Fibroblast of pulmonary artery (primary cell): ENCODE data around the gene SLC1A7.

Experiments used
- DNase-seq: peaks from one replicate; pipeline ENCODE4 v3.0.0-alpha.2; 2010; ENCODE audit warnings: low read depth
- H3K4me3 ChIP-seq: replicated peaks from 2 replicates; pipeline ENCODE4 v1.5.1; 2011; ENCODE audit warnings: low read depth, mild to moderate bottlenecking, control low read depth, low read length, moderate library complexity
- TF ChIP-seq, protein P1 (sequence below): IDR thresholded peaks from 2 replicates; pipeline ENCODE4 v1.5.1; 2011; ENCODE audit warnings: mild to moderate bottlenecking, control low read depth, low read length, inconsistent platforms; ENCODE audit errors: missing control alignments

Gene SLC1A7

DNA sequence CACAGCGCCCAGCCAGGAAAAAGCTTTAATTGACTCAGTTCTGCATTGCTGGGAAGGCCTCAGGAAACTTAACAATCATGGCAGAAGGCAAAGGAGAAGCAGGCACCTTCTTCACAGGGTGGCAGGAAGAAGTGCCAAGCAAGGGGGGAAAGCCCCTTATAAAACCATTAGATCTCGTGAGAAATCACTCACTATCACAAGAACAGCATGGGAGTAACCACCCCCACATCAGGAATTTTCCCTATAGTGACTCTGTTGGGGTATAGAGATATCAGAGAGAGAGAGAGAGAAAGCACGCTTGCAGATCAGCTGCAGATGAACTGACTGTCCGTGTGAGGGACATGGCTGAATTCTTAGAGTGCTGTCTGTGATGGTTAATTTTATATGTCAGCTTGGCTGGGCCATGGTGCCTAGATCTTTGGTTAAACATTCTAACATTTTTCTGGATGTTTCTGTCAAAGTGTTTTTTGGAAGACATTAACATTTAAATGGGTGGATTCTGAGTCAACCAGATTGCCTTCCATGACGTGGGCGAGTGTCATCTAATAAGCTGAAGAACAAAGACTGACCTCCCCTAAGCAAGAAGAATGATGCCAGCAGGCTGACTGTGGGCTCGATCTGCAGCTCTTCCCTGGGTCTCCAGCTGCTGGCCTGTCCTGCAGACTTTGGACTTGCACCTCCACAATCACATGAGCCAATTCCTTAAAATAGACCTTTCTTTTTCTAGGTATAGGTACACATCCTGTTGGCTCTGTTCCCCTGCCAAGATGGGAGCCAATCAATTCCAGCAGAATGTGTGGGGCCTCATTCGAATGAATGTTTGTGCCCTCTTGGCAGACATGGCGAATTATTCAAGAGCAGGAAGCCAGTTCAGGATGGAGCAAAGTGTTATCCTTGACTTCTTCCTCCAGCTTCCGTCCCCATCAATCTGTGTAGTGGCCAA is 32.8 kb upstream of the SLC1A7 start:
- DNase-seq: no peak
- TF ChIP-seq, protein P1, sequence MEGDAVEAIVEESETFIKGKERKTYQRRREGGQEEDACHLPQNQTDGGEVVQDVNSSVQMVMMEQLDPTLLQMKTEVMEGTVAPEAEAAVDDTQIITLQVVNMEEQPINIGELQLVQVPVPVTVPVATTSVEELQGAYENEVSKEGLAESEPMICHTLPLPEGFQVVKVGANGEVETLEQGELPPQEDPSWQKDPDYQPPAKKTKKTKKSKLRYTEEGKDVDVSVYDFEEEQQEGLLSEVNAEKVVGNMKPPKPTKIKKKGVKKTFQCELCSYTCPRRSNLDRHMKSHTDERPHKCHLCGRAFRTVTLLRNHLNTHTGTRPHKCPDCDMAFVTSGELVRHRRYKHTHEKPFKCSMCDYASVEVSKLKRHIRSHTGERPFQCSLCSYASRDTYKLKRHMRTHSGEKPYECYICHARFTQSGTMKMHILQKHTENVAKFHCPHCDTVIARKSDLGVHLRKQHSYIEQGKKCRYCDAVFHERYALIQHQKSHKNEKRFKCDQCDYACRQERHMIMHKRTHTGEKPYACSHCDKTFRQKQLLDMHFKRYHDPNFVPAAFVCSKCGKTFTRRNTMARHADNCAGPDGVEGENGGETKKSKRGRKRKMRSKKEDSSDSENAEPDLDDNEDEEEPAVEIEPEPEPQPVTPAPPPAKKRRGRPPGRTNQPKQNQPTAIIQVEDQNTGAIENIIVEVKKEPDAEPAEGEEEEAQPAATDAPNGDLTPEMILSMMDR: no peak
- no peak overlapping the region for H3K4me3 ChIP-seq

- no peak overlapping the region for H3K4me3 ChIP-seq
- peak; percentile 54 for DNase-seq
- TF ChIP-seq, protein P1: peak; percentile 30
Observed at GRCh38 chr1:53172426-53173128, 30.1 kb upstream of the SLC1A7 start.

DNA sequence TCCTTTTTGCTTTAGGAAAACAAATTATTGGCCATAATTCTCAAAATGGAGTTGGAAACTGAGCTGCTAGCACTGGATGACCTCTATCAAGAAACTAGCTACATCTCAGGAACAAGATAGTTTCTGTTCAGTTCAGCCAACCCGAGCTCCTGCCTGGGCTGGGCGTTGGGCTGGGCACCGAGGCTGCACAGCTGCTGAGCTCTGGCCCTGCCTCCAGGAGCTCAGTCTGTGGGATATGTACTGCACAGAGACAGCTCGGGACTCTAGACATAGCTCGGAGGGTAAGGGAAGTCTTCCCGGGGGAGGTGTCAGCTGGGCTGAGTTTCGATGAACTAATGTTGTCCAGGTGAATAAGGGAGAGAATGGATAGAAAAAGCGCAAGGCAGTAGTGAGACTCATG is 24.5 kb upstream of the SLC1A7 start:
- DNase-seq: no peak
- TF ChIP-seq, protein P1: no peak
- H3K4me3 ChIP-seq: no peak overlapping the region

DNA sequence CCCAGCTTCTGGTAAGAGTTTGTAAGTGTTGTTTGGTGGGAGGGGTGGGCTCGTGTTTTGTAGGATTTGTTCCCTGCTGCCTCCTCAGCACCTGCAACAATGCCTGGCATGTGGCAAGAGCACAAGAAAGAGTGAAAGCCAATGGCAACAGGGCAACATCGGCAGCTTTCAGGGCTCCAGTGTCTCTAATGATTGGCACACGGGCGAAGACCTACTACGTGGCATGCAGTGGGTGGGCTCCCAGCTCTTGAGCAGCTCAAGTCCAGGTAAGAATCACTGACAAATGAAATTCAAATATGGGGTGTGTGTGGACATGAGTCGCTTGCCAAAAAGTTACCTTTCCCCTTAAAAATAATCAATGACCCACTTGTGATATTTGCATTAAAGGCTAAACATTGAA is 23.9 kb upstream of the SLC1A7 start:
- TF ChIP-seq, protein P1: no peak
- no peak overlapping the region for H3K4me3 ChIP-seq
- DNase-seq: no peak

DNA sequence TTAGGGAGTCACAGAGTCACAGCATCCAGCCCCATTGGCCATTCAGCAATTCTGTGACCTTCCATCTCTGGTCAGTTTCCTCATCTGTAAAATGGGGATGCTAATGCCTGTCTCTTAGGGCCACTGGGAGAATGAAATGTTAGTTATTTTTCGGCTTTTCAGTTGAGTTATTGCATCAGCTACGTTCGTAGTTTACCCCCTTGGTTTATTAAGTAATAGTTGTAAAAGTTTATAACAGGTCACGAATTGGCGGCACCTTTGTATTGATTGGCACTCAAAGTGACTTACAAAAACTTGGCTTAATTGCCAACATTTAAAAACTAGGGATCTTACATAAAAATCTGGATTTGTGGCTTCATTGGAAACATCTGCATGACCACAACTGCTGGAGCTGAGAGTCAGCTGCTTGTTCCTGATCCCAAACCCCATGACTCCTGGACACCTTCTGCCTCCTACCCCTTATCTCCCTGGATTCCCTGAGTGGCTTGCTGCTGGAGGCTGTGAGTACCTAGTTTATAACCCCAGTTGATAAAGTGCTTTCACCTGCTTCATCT is 23.0 kb upstream of the SLC1A7 start:
- no peak for DNase-seq
- TF ChIP-seq, protein P1: no peak
- H3K4me3 ChIP-seq: no peak overlapping the region

DNA sequence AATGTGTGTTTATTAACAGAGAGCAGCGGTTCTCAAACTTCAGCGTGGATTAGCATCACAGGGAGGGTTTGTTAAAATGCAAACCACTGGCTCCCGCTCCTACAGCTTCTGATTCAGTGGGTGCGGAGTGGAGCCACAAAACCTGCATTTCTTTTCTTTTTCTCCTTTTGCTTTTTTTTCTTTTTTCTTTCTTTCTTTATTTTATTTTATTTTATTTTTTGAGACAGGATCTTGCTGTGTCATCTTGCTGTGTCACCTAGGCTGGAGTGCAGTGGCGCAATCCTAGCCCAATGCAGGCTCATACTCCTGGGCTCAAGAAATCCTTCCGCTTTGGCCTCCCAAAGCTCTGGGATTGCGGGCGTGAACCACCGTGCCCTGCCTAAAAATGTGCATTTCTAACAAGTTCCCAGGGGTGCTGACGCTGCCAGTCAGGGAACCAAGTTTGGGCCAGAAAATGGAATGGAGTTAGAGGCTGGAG is 20.9 kb upstream of the SLC1A7 start:
- no peak overlapping the region for H3K4me3 ChIP-seq
- no peak for DNase-seq
- TF ChIP-seq, protein P1: no peak
